Activated T-helper 2 cell treated with anti-CD3 and anti-CD28 coated beads, Interferon-gamma antibody, Interleukin-2, Interleukin-4, amounts not matched to agents 10 μg/mL and 5 μg/mL and 100 μg/mL, durations not matched to agents 14 hours and 24 hours and 36 hours (primary cell): Measurements from ENCODE around the gene UBA52. TPM values are rescaled to one million over a fixed set of nuclear protein-coding genes. Genes with fewer than 3 reads are reported as not detected.
"Not testable (repeated sequence)": the region's sequence is repeated elsewhere in the genome, so short reads cannot be mapped to it uniquely, and the experiment has no call there.

ENCODE experiments used
- DNase-seq: peaks from one replicate; pipeline ENCODE4 v3.0.0; 2021; ENCODE audit warnings: low spot score
- H3K27ac Mint-ChIP-seq: one replicate; pipeline ENCODE4 v1.8.0; 2021; ENCODE audit warnings: mixed read lengths
- H3K27me3 Mint-ChIP-seq: one replicate; pipeline ENCODE4 v1.8.0; 2021; ENCODE audit warnings: low read depth, mixed read lengths
- H3K36me3 Mint-ChIP-seq: one replicate; pipeline ENCODE4 v1.8.0; 2021; ENCODE audit warnings: low read depth, mixed read lengths
- H3K4me1 Mint-ChIP-seq: one replicate; pipeline ENCODE4 v1.8.0; 2021; ENCODE audit warnings: low read depth, mixed read lengths
- H3K4me3 Mint-ChIP-seq: one replicate; pipeline ENCODE4 v1.8.0; 2021; ENCODE audit warnings: low read depth, mild to moderate bottlenecking, moderate library complexity, mixed read lengths
- H3K9me3 Mint-ChIP-seq: one replicate; pipeline ENCODE4 v1.8.0; 2021; ENCODE audit warnings: mixed read lengths
- intact Hi-C: fragments of 100-400 bp; cut with micrococcal nuclease; formaldehyde crosslinking; loops from one replicate; pipeline ENCODE4 v1.15.1; 2023
- total RNA-seq: library from RNA; stranded (reverse); gene quantifications from 2 replicates; pipeline ENCODE4 v1.2.3, GENCODE V29; 2022

Gene UBA52
- total RNA-seq, 1 donor from 2014 or later = 1,579 TPM

GRCh38 chr19:18539372-18539771 lies 32.3 kb upstream of the UBA52 start:
- DNase-seq = no peak
- H3K4me3 Mint-ChIP-seq = no peak overlapping the region
- no peaks in the 10 kb centered on the region for H3K27me3 Mint-ChIP-seq
- H3K27ac Mint-ChIP-seq = no peak overlapping the region
- H3K4me1 Mint-ChIP-seq = peaks cover 14% of the 10 kb centered on the region
- H3K36me3 Mint-ChIP-seq = peaks cover 48% of the 10 kb centered on the region
- H3K9me3 Mint-ChIP-seq = no peaks in the 10 kb centered on the region
- intact Hi-C loops = no loop called here

GRCh38 chr19:18540200-18540599 lies 31.5 kb upstream of the UBA52 start:
- intact Hi-C loops, DNase-seq, H3K4me3 Mint-ChIP-seq, H3K27me3 Mint-ChIP-seq, H3K9me3 Mint-ChIP-seq, H3K27ac Mint-ChIP-seq: not testable (repeated sequence)
- peaks cover 45% of the 10 kb centered on the region for H3K36me3 Mint-ChIP-seq
- H3K4me1 Mint-ChIP-seq = peaks cover 14% of the 10 kb centered on the region

- Mint-ChIP-seq H3K27ac (peak overlapping the region; percentile 55), H3K27me3 (no peaks in the 10 kb centered on the region), H3K9me3 (no peaks in the 10 kb centered on the region), H3K36me3 (peaks cover 37% of the 10 kb centered on the region), H3K4me3 (peak overlapping the region; percentile 93), H3K4me1 (peaks cover 14% of the 10 kb centered on the region)
- intact Hi-C loops = no loop called here
- no peak for DNase-seq
Measured at GRCh38 chr19:18541258-18541991, 30.2 kb upstream of the UBA52 start.

DNA sequence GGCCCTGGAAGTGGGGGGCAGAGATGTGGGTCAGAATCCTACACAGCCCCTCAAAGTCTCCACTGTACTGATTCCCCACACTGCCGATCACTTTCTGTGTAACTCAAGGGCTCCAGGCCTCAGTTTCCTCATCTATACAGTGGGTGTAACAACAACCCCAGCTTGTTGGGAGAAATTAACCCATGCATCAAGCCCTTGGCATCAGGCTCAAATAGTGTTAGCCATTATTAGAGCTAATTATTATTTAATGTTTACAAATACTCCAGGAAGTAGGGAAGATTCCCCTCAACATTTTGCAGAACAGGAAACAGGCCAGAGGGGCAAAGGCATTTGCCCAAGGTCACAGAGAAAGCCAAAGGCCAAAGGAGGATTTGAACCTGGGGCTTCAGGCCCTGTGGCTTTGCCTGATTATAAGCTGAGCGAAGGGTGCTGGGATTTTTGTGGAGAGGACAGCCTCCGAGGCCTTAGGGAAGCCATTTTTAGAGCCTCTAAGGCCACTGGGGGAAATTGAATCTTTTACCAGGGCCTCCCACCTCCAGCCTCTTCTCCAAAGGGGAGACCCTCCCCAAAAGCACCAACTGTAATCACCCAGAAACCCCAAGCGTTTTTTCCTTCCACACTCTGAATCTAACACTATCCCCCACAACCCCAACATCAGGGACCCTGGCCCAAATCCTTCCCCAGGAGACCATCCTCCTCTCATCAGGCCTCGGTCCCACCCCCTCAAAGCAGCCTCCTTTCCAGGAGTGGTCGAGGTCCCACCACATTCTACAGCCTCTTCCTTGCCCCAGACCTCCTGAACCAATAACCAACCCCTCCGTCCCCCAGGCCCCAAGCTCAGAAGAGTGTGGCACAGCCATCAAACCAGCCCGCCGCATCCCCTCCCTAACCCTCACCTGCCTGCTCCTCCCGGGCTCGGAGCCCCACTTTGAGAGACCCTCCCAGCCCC lies 29.4 kb upstream of the UBA52 start:
- H3K36me3 Mint-ChIP-seq = peaks cover 28% of the 10 kb centered on the region
- no peaks in the 10 kb centered on the region for H3K27me3 Mint-ChIP-seq
- peak overlapping the region; percentile 93 for H3K27ac Mint-ChIP-seq
- H3K9me3 Mint-ChIP-seq = no peaks in the 10 kb centered on the region
- DNase-seq = no peak
- peaks cover 14% of the 10 kb centered on the region for H3K4me1 Mint-ChIP-seq
- H3K4me3 Mint-ChIP-seq = peak overlapping the region; percentile 93
- intact Hi-C loops = no loop called here

- no peaks in the 10 kb centered on the region for H3K27me3 Mint-ChIP-seq
- intact Hi-C loops = loop anchor here (1.0 kb wide), 1 partner anchor 28 kb away; the partner anchor contains the start of gene UBA52
- peak; percentile 91 for DNase-seq
- peaks cover 26% of the 10 kb centered on the region for H3K36me3 Mint-ChIP-seq
- peak within 1 kb of the TSS; percentile 99 for H3K27ac Mint-ChIP-seq
- H3K9me3 Mint-ChIP-seq = no peaks in the 10 kb centered on the region
- H3K4me3 Mint-ChIP-seq = peak within 1 kb of the TSS; percentile 95
- peaks cover 14% of the 10 kb centered on the region for H3K4me1 Mint-ChIP-seq
Measured at GRCh38 chr19:18542941-18543813, 28.5 kb upstream of the UBA52 start, which contains the start of gene FKBP8. FKBP8 (minus strand) TSS chr19:18543573; CDS start chr19:18541970, 1,603 bp downstream.

DNA sequence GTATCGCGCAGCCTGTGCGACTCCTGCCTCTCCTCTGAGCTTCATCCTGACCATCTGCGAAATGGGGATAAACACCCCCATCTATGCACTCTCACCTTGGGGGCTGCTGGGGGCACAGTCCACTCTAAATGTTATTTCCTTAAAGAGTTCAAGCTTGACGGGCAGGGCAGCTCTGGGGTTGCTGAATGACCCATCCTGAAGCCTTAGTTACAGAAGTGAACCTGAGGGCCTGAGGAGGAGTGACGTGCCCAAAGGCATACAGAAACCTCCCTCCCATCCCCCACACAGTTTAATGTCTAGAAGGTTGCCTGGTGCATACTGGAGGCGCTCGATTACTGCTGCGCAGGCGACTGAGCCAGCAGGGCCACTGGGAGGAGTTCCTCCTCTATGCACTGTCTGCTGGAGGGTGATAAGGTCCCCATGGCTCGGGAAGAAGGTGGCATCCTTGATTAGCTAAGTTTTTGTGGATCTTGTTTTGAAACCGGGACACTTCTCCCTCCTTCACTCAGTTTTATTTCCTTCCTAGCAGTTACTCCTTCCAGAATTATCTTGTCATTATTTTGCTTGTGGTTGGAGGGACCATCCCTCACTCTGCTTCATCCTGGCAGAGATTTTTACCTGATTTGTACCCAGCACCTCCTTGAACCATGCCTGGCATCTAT lies 27.7 kb upstream of the UBA52 start:
- H3K4me1 Mint-ChIP-seq = peaks cover 14% of the 10 kb centered on the region
- peak; percentile 80 for DNase-seq
- no peaks in the 10 kb centered on the region for H3K9me3 Mint-ChIP-seq
- peaks cover 23% of the 10 kb centered on the region for H3K36me3 Mint-ChIP-seq
- H3K27ac Mint-ChIP-seq = peak overlapping the region; percentile 99
- intact Hi-C loops = loop anchor here (1.0 to 2.0 kb wide), 4 partner anchors 13 to 45 kb away; partner anchors contain the start of genes ELL, KXD1, REX1BD and UBA52
- H3K27me3 Mint-ChIP-seq = peaks cover 1% of the 10 kb centered on the region
- H3K4me3 Mint-ChIP-seq = peak overlapping the region; percentile 95

- H3K9me3 Mint-ChIP-seq = no peaks in the 10 kb centered on the region
- H3K36me3 Mint-ChIP-seq = no peaks in the 10 kb centered on the region
- H3K27me3 Mint-ChIP-seq = peaks cover 2% of the 10 kb centered on the region
- no peak overlapping the region for H3K27ac Mint-ChIP-seq
- no peak overlapping the region for H3K4me3 Mint-ChIP-seq
- DNase-seq = no peak
- intact Hi-C loops = no loop called here
- H3K4me1 Mint-ChIP-seq = no peaks in the 10 kb centered on the region
Measured at GRCh38 chr19:18551631-18552030, 20.0 kb upstream of the UBA52 start.

- peaks cover 24% of the 10 kb centered on the region for H3K36me3 Mint-ChIP-seq
- H3K9me3 Mint-ChIP-seq = no peaks in the 10 kb centered on the region
- intact Hi-C loops = loop anchor here (1.0 to 2.0 kb wide), 3 partner anchors 13 to 35 kb away; partner anchors contain the start of genes ELL and UBA52
- peaks cover 16% of the 10 kb centered on the region for H3K4me1 Mint-ChIP-seq
- H3K27ac Mint-ChIP-seq = peak within 1 kb of the TSS; percentile 96
- peak within 1 kb of the TSS; percentile 93 for H3K4me3 Mint-ChIP-seq
- DNase-seq = peak; percentile 99
- no peaks in the 10 kb centered on the region for H3K27me3 Mint-ChIP-seq
Measured at GRCh38 chr19:18557411-18558201, 14.1 kb upstream of the UBA52 start, which contains the start of gene KXD1. KXD1 (plus strand) TSS chr19:18557870; CDS start chr19:18562057, 4,187 bp downstream.

DNA sequence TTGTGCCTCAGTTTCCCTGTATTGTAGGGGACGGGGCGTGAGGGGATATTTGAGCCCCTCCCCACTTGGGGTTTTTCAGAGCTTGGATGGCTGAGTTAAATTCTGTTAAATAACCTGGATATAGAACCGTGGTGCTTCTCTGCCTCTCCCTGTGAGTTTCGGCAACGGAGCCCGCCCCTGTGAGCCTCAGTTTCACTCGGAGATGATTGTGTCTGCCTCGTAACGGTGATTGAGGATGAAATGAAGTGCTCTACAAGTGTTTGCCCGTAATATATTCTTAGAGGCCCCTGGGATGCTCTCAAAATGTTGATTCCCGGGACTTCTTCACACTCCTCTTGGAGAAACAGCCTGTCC lies 13.5 kb upstream of the UBA52 start:
- Mint-ChIP-seq H3K36me3 (peaks cover 27% of the 10 kb centered on the region), H3K4me3 (peak overlapping the region; percentile 93), H3K27ac (peak overlapping the region; percentile 88), H3K4me1 (peaks cover 16% of the 10 kb centered on the region), H3K9me3 (no peaks in the 10 kb centered on the region), H3K27me3 (no peaks in the 10 kb centered on the region)
- intact Hi-C loops = no loop called here
- DNase-seq = no peak

GRCh38 chr19:18558604-18559003 lies 13.1 kb upstream of the UBA52 start:
- peak overlapping the region; percentile 88 for H3K27ac Mint-ChIP-seq
- H3K27me3 Mint-ChIP-seq = no peaks in the 10 kb centered on the region
- no peaks in the 10 kb centered on the region for H3K9me3 Mint-ChIP-seq
- H3K4me3 Mint-ChIP-seq = peak overlapping the region; percentile 93
- H3K36me3 Mint-ChIP-seq = peaks cover 30% of the 10 kb centered on the region
- intact Hi-C loops = no loop called here
- DNase-seq = no peak
- peaks cover 16% of the 10 kb centered on the region for H3K4me1 Mint-ChIP-seq

DNA sequence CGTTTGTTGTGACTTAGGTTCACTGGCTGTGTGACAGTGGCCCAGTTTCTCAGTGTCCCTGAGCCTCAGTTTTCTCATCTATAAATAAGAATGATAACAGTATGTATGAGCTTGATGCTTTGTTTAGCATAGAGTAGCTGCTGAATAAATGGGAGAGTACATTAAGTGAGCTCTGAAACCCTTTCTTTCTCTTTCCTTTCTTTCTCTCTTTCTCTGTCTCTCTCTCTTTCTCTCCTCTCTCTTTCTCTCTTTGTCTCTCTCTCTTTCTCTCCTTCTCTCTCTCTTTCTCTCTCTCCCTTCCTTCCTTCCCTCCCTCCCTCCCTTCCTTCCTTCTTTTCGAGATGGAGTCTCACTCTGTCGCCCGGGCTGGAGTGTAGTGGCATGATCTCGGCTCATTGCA lies 12.0 kb upstream of the UBA52 start:
- intact Hi-C loops = no loop called here
- no peaks in the 10 kb centered on the region for H3K27me3 Mint-ChIP-seq
- H3K36me3 Mint-ChIP-seq = peaks cover 39% of the 10 kb centered on the region
- H3K4me1 Mint-ChIP-seq = peaks cover 16% of the 10 kb centered on the region
- H3K9me3 Mint-ChIP-seq = no peaks in the 10 kb centered on the region
- peak overlapping the region; percentile 58 for H3K27ac Mint-ChIP-seq
- DNase-seq = no peak
- H3K4me3 Mint-ChIP-seq = peak overlapping the region; percentile 93
